BE2C (cell line): ENCODE measurements around the gene RNF167.

Source experiments
- DNase-seq: peaks from one replicate; pipeline ENCODE4 v3.0.0-alpha.2; 2020
- H3K27me3 ChIP-seq: fragments of 250-450 bp; sonication (Bioruptor Pico); 2 replicates; pipeline ENCODE4 v1.5.1; 2020; ENCODE audit warnings: mild to moderate bottlenecking
- H3K36me3 ChIP-seq: fragments of 250-450 bp; sonication (Bioruptor Pico); 2 replicates; pipeline ENCODE4 v1.5.1; 2020; ENCODE audit warnings: mild to moderate bottlenecking
- H3K4me1 ChIP-seq: fragments of 250-450 bp; sonication (Bioruptor Pico); 2 replicates; pipeline ENCODE4 v1.5.1; 2020
- H3K4me3 ChIP-seq: 2 replicates; pipeline ENCODE4 v1.5.1; 2011; ENCODE audit warnings: low read depth, low read length
- H3K9me3 ChIP-seq: fragments of 250-450 bp; sonication (Bioruptor Pico); 2 replicates; pipeline ENCODE4 v1.5.1; 2020
- CTCF ChIP-seq: IDR thresholded peaks from 2 replicates; pipeline ENCODE4 v1.5.1; 2012; ENCODE audit warnings: mild to moderate bottlenecking, low read depth, low read length

RNF167 gene

GRCh38 chr17:4946312-4946976, 6.4 kb downstream of the RNF167 start:
- peaks cover 4% of the 10 kb centered on the region for H3K4me1 ChIP-seq
- DNase-seq, result no peak
- no peak for TF ChIP-seq CTCF
- H3K27me3 ChIP-seq, result no peaks in the 10 kb centered on the region
- H3K4me3 ChIP-seq, result peak overlapping the region; percentile 77
- H3K9me3 ChIP-seq, result no peaks in the 10 kb centered on the region
- H3K36me3 ChIP-seq, result peaks cover 24% of the 10 kb centered on the region

- H3K27me3 ChIP-seq, result no peaks in the 10 kb centered on the region
- H3K36me3 ChIP-seq, result peaks cover 24% of the 10 kb centered on the region
- no peak for TF ChIP-seq CTCF
- DNase-seq, result no peak
- H3K4me1 ChIP-seq, result peaks cover 4% of the 10 kb centered on the region
- H3K4me3 ChIP-seq, result peak overlapping the region; percentile 77
- H3K9me3 ChIP-seq, result no peaks in the 10 kb centered on the region
Measured at GRCh38 chr17:4947010-4947410, 6.9 kb downstream of the RNF167 start.

- H3K4me1 ChIP-seq, result peaks cover 4% of the 10 kb centered on the region
- peaks cover 24% of the 10 kb centered on the region for H3K36me3 ChIP-seq
Measured at GRCh38 chr17:4947411-4948165, 7.5 kb downstream of the RNF167 start.

GRCh38 chr17:4948166-4948930, 8.3 kb downstream of the RNF167 start, which contains the start of gene PFN1:
Gene PFN1, minus strand, starts transcription at chr17:4948530. Its CDS starts 136 bp downstream, at chr17:4948394.
- peak within 1 kb of the TSS; percentile 77 for H3K4me3 ChIP-seq
- H3K36me3 ChIP-seq, result peaks cover 24% of the 10 kb centered on the region
- peak; percentile 80 for DNase-seq
- no peaks in the 10 kb centered on the region for H3K27me3 ChIP-seq
- TF ChIP-seq CTCF, result no peak
- no peaks in the 10 kb centered on the region for H3K9me3 ChIP-seq
- peaks cover 4% of the 10 kb centered on the region for H3K4me1 ChIP-seq

More at GRCh38 chr17:4947411-4948165, 7.5 kb downstream of the RNF167 start:
- H3K27me3 ChIP-seq, result no peaks in the 10 kb centered on the region
- H3K4me3 ChIP-seq, result peak overlapping the region; percentile 77
- DNase-seq, result peak; percentile 37
- H3K9me3 ChIP-seq, result no peaks in the 10 kb centered on the region
- no peak for TF ChIP-seq CTCF

- peaks cover 4% of the 10 kb centered on the region for H3K4me1 ChIP-seq
- H3K4me3 ChIP-seq, result peak overlapping the region; percentile 77
Measured at GRCh38 chr17:4948931-4949320, 8.9 kb downstream of the RNF167 start.

More at GRCh38 chr17:4948931-4949320, 8.9 kb downstream of the RNF167 start:
- peaks cover 24% of the 10 kb centered on the region for H3K36me3 ChIP-seq
- H3K27me3 ChIP-seq, result no peaks in the 10 kb centered on the region
- TF ChIP-seq CTCF, result no peak
- DNase-seq, result peak; percentile 76
- no peaks in the 10 kb centered on the region for H3K9me3 ChIP-seq
